ENCODE results near the gene ABCE1.
"Not testable (repeated sequence)": the region's sequence is repeated elsewhere in the genome, so short reads cannot be mapped to it uniquely, and the experiment has no call there.

Gene ABCE1

GRCh38 chr4:145103496-145103895, 5.4 kb downstream of the ABCE1 start:
- no peak for DNase-seq (ENCODE audit: low read depth)

DNA sequence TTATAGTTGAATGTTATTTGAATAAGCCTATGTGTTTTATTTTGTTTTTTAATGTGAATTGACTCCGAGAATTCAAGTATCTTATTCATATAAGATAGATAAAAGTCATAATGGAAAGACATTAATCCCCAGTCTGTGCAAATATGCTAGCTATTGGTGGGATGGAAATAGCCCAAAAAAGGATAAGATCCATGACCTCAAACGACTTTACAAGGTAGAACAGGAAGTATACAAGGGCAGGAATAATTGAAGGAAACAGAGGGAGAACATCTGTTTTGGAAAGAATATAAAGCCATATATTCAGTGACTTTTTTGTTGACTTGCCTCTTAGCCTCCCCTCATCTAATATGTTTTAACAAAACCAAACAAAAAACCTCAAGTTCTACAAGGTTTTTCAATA, 9.0 kb downstream of the ABCE1 start:
- DNase-seq (ENCODE audit: low read depth) = no peak

- DNase-seq (ENCODE audit: low read depth) = no peak
These were observed 10.0 kb downstream of the ABCE1 start for GRCh38 chr4:145108128-145108527.

- no peak for DNase-seq (ENCODE audit: low read depth)
These were observed 27.3 kb downstream of the ABCE1 start for GRCh38 chr4:145125396-145125795.

- no peak for DNase-seq (ENCODE audit: low read depth)
These were observed 32.0 kb downstream of the ABCE1 start for GRCh38 chr4:145130130-145130529.

DNA sequence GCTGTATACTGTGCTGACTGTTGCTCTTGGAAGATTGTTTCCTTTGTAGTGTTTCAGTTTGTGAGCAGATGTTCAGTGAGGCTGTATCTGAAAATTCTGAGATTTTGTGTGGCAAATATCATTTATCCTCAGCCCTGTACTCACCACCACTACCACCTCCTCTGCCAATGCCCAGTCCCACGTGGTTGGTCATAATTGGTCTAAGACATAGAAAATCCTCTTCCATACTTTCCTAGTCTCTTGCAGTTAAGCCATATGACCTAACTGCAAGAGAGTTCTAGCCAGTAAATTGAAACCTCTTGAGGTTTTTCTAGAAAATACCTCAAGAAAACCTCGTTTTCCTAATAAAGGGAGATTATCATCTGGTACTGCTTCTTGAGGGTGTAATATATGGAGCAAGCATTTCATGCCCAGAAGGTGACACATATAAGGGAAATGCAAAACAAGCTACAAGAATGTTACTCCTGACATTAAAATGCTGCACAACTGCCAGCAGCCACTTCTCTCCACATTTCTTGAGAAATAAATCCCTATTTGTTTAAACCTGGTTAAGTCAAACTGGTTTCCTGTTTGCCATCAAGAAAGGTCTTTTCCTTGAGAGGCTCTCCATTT, 32.8 kb downstream of the ABCE1 start:
- no peak for DNase-seq (ENCODE audit: low read depth)

- DNase-seq (ENCODE audit: low read depth) = no peak
These were observed 33.7 kb downstream of the ABCE1 start for GRCh38 chr4:145131848-145132247.

GRCh38 chr4:145132511-145133098, 34.5 kb downstream of the ABCE1 start:
- DNase-seq (ENCODE audit: low read depth) = no peak

- DNase-seq (ENCODE audit: low read depth) = not testable (repeated sequence)
These were observed 38.1 kb downstream of the ABCE1 start for GRCh38 chr4:145136219-145136618.

- DNase-seq (ENCODE audit: low read depth) = no peak
These were observed 50.9 kb downstream of the ABCE1 start for GRCh38 chr4:145148980-145149379.

DNA sequence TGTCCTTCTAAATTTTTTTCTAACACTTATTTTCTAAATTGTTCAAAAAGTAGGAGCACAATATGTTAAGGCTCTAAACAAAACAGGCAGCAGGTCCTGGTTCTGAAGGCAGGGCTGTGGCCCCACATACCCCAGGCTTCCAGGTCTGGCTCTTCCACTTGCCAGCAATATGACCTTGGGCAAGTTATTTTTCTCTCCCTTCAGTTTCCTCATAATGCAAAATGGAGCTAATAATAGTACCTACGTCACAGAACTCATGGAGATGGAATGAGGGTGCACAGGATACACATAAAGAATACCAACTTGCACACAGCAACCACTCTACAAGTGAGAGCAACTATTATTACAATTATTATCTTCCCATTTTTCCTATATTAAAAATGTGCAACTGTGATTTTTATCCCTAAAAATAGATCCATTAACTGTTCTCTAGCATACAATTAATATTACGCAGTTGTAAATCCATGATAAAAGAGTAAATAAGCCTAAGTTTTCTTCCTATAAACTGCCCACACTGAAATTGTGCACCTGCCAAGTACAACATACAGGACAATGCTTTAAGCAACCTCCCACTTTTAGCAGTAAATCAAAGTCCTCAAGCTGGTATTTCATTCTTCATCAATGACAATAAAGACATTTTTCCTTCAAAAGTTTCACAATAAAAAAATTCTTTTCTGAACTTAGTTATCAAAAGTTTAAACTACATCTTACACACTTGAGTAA, 55.2 kb downstream of the ABCE1 start:
- DNase-seq (ENCODE audit: low read depth) = no peak

DNA sequence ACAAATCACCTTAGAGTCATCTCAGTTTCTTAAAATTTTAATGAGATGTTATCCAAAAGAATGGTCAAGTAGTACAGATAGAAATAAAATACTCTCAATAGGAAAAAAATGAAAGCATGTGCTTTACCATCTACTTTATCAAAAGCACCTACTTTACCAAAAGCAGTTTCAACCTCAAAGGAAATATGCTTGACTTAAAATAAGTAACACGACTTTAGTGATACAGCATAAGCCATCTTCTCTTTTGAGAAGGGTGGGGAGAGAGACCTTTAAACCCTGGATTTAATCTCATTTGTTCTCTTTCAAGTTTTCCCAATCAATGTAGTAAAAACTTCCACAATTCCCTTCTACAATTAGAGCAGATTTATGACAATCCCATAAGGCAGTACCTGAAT, 55.8 kb downstream of the ABCE1 start:
- DNase-seq (ENCODE audit: low read depth) = no peak

- no peak for DNase-seq (ENCODE audit: low read depth)
These were observed 56.5 kb downstream of the ABCE1 start for GRCh38 chr4:145154573-145154972.

GRCh38 chr4:145155268-145155870, 57.3 kb downstream of the ABCE1 start:
- no peak for DNase-seq (ENCODE audit: low read depth)

GRCh38 chr4:145156986-145157385, 58.9 kb downstream of the ABCE1 start:
- DNase-seq (ENCODE audit: low read depth) = no peak

- no peak for DNase-seq (ENCODE audit: low read depth)
These were observed 63.4 kb downstream of the ABCE1 start for GRCh38 chr4:145161549-145161948.

- no peak for DNase-seq (ENCODE audit: low read depth)
These were observed 69.8 kb downstream of the ABCE1 start for GRCh38 chr4:145167887-145168286.

DNA sequence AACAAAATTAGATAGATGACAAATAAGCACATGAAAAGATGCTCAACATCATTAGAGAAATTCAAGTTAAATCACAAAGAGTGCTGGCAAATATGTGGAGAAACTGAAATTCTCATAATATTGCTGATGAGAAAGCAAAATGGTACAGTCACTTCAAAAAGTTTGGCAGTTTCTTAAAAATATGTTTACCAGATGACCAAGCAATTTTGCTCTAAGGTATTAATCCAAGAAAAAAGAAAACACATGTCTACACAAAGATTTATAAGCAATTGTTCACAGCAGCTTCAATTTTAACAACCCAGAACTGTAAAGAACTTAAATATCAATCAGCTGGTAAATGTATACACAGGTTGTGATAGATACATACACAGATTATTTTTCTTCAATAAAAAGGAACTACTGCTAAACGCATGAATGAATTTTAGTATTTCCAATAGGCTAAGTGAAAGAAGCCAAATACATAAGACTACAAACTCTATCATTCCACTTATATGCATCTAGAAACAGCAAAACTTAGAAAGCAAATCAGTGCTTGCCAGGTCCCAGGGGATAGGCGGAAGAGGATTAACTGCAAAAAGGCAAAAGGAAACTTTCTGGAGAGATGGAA, 70.6 kb downstream of the ABCE1 start:
- no peak for DNase-seq (ENCODE audit: low read depth)

DNA sequence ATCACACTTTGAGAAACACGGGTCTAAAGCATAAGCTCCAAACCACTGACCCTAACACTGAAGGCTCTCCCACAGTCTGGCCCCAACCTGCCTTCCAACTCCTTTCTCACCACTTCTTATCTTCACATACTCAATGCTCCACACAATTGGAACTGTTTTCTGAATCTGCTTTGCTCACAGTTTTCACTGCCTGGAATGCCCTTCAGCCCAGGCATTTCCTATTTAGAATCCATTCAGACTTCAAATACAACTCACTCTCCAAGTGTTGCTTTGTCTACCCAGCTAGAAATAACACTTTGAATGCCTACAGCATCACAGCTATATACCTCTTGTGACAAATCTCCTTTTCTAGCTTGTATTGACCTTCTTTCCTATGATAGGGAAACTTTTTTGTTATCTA, 72.1 kb downstream of the ABCE1 start:
- no peak for DNase-seq (ENCODE audit: low read depth)

DNA sequence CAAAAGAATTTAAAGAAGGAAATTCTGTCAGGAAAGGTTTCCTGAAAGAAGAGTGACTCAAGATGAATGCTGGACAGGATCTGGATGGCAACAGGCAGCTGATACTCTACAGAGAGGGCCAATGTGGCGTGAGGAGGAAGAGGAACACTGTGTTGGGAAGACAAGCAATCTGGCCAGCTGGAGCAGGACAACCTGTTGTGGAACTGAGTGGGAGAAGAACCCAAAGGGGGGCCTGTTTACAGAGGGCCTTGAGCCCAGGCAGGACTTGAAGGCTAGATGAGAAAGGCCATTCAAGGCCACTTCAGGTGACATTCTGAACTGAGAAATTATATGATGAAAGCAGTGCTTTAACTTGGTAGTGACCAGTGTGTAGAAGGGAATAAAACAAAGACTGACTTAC, 73.8 kb downstream of the ABCE1 start:
- no peak for DNase-seq (ENCODE audit: low read depth)

GRCh38 chr4:145176641-145177432, 78.7 kb downstream of the ABCE1 start:
- DNase-seq (ENCODE audit: low read depth) = no peak

DNA sequence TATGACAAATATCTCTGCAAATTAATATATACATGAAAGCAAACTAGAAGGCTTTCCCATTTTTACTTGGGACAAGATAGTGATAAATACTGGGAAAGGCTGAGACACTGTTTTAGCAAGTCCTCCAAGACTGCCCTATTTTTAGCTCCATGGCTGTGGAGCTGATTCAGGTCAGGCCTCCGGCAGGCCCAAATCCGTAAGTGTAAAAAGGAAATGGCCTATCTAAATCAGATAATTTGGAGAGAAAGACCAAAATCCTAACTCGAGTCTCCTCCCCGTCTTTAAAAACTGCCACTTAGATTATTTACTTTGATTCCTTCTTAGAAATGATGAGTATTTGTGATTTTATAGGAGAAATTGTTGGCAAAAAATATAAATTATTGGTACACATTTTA, 79.4 kb downstream of the ABCE1 start:
- DNase-seq (ENCODE audit: low read depth) = no peak

Data from T-helper 22 cell (primary cell).